GM12878 (cell line): ENCODE results near the gene SPRING1. TPM values are rescaled to one million over a fixed set of nuclear protein-coding genes. Genes with fewer than 3 reads are reported as not detected.

Source experiments
- ATAC-seq: fragments of 200-7000 bp; cut with Tn5 transposase; 3 replicates; pipeline ENCODE4 v1.9.1; 2020; ENCODE audit warnings: mild to moderate bottlenecking, moderate library complexity
- BruUV-seq: library from RNA; stranded (reverse); fragments of 400-500 nt; replicated peaks from 2 replicates; lab custom pipeline; 2021; lab: Mats Ljungman, UMichigan
- CTCF ChIA-PET: fragments of 300-600 bp; sonication (Branson Sonifier 250); formaldehyde crosslinking; extraction: SDS; loops from one replicate; lab custom pipeline; 2021; ENCODE audit warnings: inconsistent platforms; lab: Yijun Ruan, JAX
- POLR2A ChIA-PET: fragments of 350-600 bp; formaldehyde crosslinking; extraction: SDS; loops from one replicate; lab custom pipeline; 2021; ENCODE audit warnings: inconsistent platforms; lab: Charles Lee
- RAD21 ChIA-PET: fragments of 300-600 bp; sonication (Branson Sonifier 250); formaldehyde crosslinking; loops from one replicate; lab custom pipeline; 2023; ENCODE audit warnings: antibody characterized with exemption; ENCODE audit not compliant: unreplicated experiment; lab: Charles Lee
- SMC1A ChIA-PET: fragments of 300-600 bp; sonication (Branson Sonifier 250); formaldehyde crosslinking; loops from one replicate; lab custom pipeline; 2023; ENCODE audit not compliant: unreplicated experiment, uncharacterized antibody; lab: Charles Lee
- DNase-seq: peaks from one replicate; pipeline ENCODE4 v3.0.0-alpha.2; 2011; ENCODE audit warnings: low read depth, low spot score
- FAIRE-seq: peaks from 3 replicates; lab custom pipeline; 2011; peaks lifted over from hg19 to GRCh38; lab: Jason Lieb, UNC
- H2AFZ ChIP-seq: 2 replicates; pipeline ENCODE4 v1.6.0; 2011; ENCODE audit warnings: low read depth, low read length, control low read depth; ENCODE audit not compliant: control insufficient read depth
- H3K27ac ChIP-seq: 2 replicates; pipeline ENCODE4 v1.5.1; 2011; ENCODE audit warnings: control low read depth; ENCODE audit not compliant: control insufficient read depth, insufficient read depth
- H3K27me3 ChIP-seq, 2 experiments: replicated peaks in 1 of 2; 2 replicates each; pipeline versions ENCODE4 v1.6.0 to v1.6.1; 2011; ENCODE audit warnings: low read length in 1 of 2; ENCODE audit not compliant: control insufficient read depth in 2 of 2, insufficient read depth in 2 of 2
- H3K36me3 ChIP-seq, 2 experiments: 2 replicates each; pipeline ENCODE4 v1.5.1; 2011; ENCODE audit warnings: low read length in 1 of 2; ENCODE audit not compliant: control insufficient read depth in 2 of 2, insufficient read depth in 2 of 2
- H3K4me1 ChIP-seq: 2 replicates; pipeline ENCODE4 v1.6.1; 2011; ENCODE audit warnings: mild to moderate bottlenecking, low read length, moderate library complexity, mixed read lengths; ENCODE audit not compliant: control insufficient read depth, insufficient read depth
- H3K4me2 ChIP-seq: 2 replicates; pipeline ENCODE4 v1.6.0; 2011; ENCODE audit warnings: control low read depth; ENCODE audit not compliant: control insufficient read depth, insufficient read depth
- H3K4me3 ChIP-seq: fragments of 200-600 bp; sonication (generic); 2 replicates; pipeline ENCODE4 v1.5.1; 2016
- H3K79me2 ChIP-seq: 2 replicates; pipeline ENCODE4 v1.6.0; 2011; ENCODE audit warnings: low read length; ENCODE audit not compliant: control insufficient read depth, insufficient read depth
- H3K9ac ChIP-seq: 2 replicates; pipeline ENCODE4 v1.8.0; 2011; ENCODE audit warnings: low read length, control low read depth, mixed read lengths; ENCODE audit not compliant: control insufficient read depth, insufficient read depth
- H3K9me3 ChIP-seq: replicated peaks from 3 replicates; pipeline ENCODE4 v1.5.1; 2011; ENCODE audit warnings: mild to moderate bottlenecking, low read length; ENCODE audit not compliant: control insufficient read depth, insufficient read depth
- H4K20me1 ChIP-seq: 2 replicates; pipeline ENCODE4 v1.6.0; 2011; ENCODE audit not compliant: control insufficient read depth, insufficient read depth
- ATF3 ChIP-seq: IDR thresholded peaks from 2 replicates; pipeline ENCODE4 v1.6.1; 2011; ENCODE audit warnings: low read depth, mild to moderate bottlenecking, low read length, moderate library complexity, borderline replicate concordance; ENCODE audit errors: extremely low read depth
- CBX3 ChIP-seq: fragments of 200-600 bp; sonication (generic); IDR thresholded peaks from 2 replicates; pipeline ENCODE4 v1.6.1; 2016; ENCODE audit warnings: low read depth, borderline replicate concordance
- CREM ChIP-seq: IDR thresholded peaks from 2 replicates; pipeline ENCODE4 v1.6.1; 2014; ENCODE audit warnings: antibody characterized with exemption, low read depth
- FOXK2 ChIP-seq: fragments of 450-650 bp; IDR thresholded peaks from 2 replicates; pipeline ENCODE4 v1.6.1; 2017; ENCODE audit warnings: mild to moderate bottlenecking, moderate library complexity
- IRF3 ChIP-seq: fragments of 450-650 bp; IDR thresholded peaks from 2 replicates; pipeline ENCODE4 v1.6.1; 2014; ENCODE audit warnings: mild to moderate bottlenecking
- MTA3 ChIP-seq: IDR thresholded peaks from 2 replicates; pipeline ENCODE4 v1.6.1; 2012; ENCODE audit warnings: low read length, inconsistent platforms, borderline replicate concordance
- NR2F1 ChIP-seq: fragments of 450-650 bp; conservative IDR thresholded peaks from 2 replicates; pipeline ENCODE4 v1.6.1; 2017; ENCODE audit warnings: mild to moderate bottlenecking
- PAX8 ChIP-seq: fragments of 450-650 bp; IDR thresholded peaks from 2 replicates; pipeline ENCODE4 v1.6.1; 2017; ENCODE audit warnings: mild to moderate bottlenecking, moderate library complexity
- POU2F2 ChIP-seq: IDR thresholded peaks from 3 replicates; pipeline ENCODE4 v1.6.1; 2011; ENCODE audit warnings: low read depth, mild to moderate bottlenecking, low read length, borderline replicate concordance
- SIX5 ChIP-seq: IDR thresholded peaks from 2 replicates; pipeline ENCODE4 v1.6.1; 2011; ENCODE audit warnings: mild to moderate bottlenecking, low read depth, low read length, moderate library complexity; ENCODE audit not compliant: severe bottlenecking
- SP1 ChIP-seq: IDR thresholded peaks from one replicate; pipeline ENCODE4 v1.6.1; 2011; ENCODE audit warnings: low read depth, low read length
- USF2 ChIP-seq: IDR thresholded peaks from 2 replicates; pipeline ENCODE4 v1.6.1; 2011; ENCODE audit warnings: low read depth, low read length, improper control_type of control experiment, borderline replicate concordance
- ZNF207 ChIP-seq: fragments of 450-650 bp; IDR thresholded peaks from 2 replicates; pipeline ENCODE4 v1.6.1; 2014; ENCODE audit warnings: antibody characterized with exemption, mild to moderate bottlenecking, borderline replicate concordance
- ZNF24 ChIP-seq: fragments of 450-650 bp; IDR thresholded peaks from 2 replicates; pipeline ENCODE4 v1.6.1; 2017; ENCODE audit warnings: antibody characterized with exemption, mild to moderate bottlenecking
- ZNF687 ChIP-seq: fragments of 450-650 bp; IDR thresholded peaks from 2 replicates; pipeline ENCODE4 v1.6.1; 2017; ENCODE audit warnings: mild to moderate bottlenecking, moderate library complexity
- ZZZ3 ChIP-seq: IDR thresholded peaks from 2 replicates; pipeline ENCODE4 v1.6.1; 2011; ENCODE audit warnings: low read depth; ENCODE audit not compliant: control insufficient read depth, insufficient read length
- WGBS: methylation state at CpG from one replicate; pipeline ENCODE4 v1.1.6; 2016; ENCODE audit warnings: low lambda C conversion rate; ENCODE audit not compliant: insufficient replicate concordance, insufficient coverage; ENCODE audit errors: missing lambda C conversion rate; 5-methylcytosine and 5-hydroxymethylcytosine counted together
- in situ Hi-C: fragments of 300-500 bp; cut with MboI; formaldehyde crosslinking; loops from 9 replicates; pipeline ENCODE4 v1.14.3; 2018; ENCODE audit warnings: mixed read lengths
- intact Hi-C: fragments of 100-400 bp; cut with micrococcal nuclease; formaldehyde crosslinking; loops from one replicate; pipeline ENCODE4 v1.14.2; 2022; ENCODE audit not compliant: unreplicated experiment
- polyA plus RNA-seq, 11 experiments: library from polyadenylated mRNA; depleted of rRNA in 4 of 11; unstranded in 6 of 11; stranded (reverse) in 5 of 11; fragments of >200 nt; fragmentation: Nextera tagmentation in 4 of 11; fragmentation: Illumina TruSeq in 1 of 11; extraction: Ambion mirVana in 4 of 11; extraction: Trizol in 1 of 11; gene quantifications; 1 replicate in 1 of 11; 2 replicates in 10 of 11; pipeline versions ENCODE4 v1.2.1 to v1.2.3, GENCODE V29; 2011 to 2016; ENCODE audit warnings: inconsistent platforms in 2 of 11, missing spikeins in 2 of 11, low read depth in 1 of 11
- total RNA-seq, 4 experiments: library from RNA; depleted of rRNA in 3 of 4; stranded (reverse); fragments of >200 nt in 3 of 4; fragmentation: Illumina TruSeq in 1 of 4; extraction: Trizol in 1 of 4; gene quantifications; 2 replicates each; pipeline versions ENCODE4 v1.2.1 to v1.2.3, GENCODE V29; 2013 to 2021

Gene SPRING1
- total and polyA plus RNA-seq, 10 of the 15 experiments (the other 5 are each of a cell fraction or from before 2014, with no cell fraction given), result 2.5 to 25.7 (median 14.3) TPM

GRCh38 chr12:116695464-116695725 is 42.5 kb downstream of the SPRING1 start:
- ChIA-PET SMC1A (no interaction called here), CTCF (no interaction called here), POLR2A (no interaction called here), RAD21 (no interaction called here)
- BruUV-seq, result no TSS peak
- FAIRE-seq (no peak), DNase-seq (no peak), ATAC-seq (0 out of 3 replicates have a peak, but pooled peaks have one; percentile 26)
- H3K9me3 ChIP-seq, result no peaks in the 10 kb centered on the region
- no peak overlapping the region for H3K27ac ChIP-seq
- in situ Hi-C loops (no loop called here), intact Hi-C loops (loop anchor here (5.0 kb wide), 5 partner anchors 73 to 553 kb away; partner anchors contain the start of gene MED13L)
- H2AFZ ChIP-seq, result no peak overlapping the region
- H3K9ac ChIP-seq, result no peak overlapping the region
- H3K4me2 ChIP-seq, result no peak overlapping the region
- peaks cover 13% of the 10 kb centered on the region for H3K4me1 ChIP-seq
- H4K20me1 ChIP-seq, result no peaks in the 10 kb centered on the region
- no peak overlapping the region for H3K4me3 ChIP-seq
- WGBS, result 18% methylated on average over 2 of the region's 3 CpGs
- no peaks in the 10 kb centered on the region for H3K79me2 ChIP-seq
- peaks cover 6 to 16% of the 10 kb centered on the region in 2 experiments; a peak in 3 of 4 replicates for H3K27me3 ChIP-seq
- H3K36me3 ChIP-seq, result no peaks in the 10 kb centered on the region
- TF ChIP-seq CBX3, result no peak
- TF ChIP-seq ZNF24, result no peak
- no peak for TF ChIP-seq ZNF687
- no peak for TF ChIP-seq NR2F1
- TF ChIP-seq ZNF207, result no peak
- TF ChIP-seq PAX8, result no peak
- no peak for TF ChIP-seq ZZZ3
- TF ChIP-seq SP1, result no peak
- no peak for TF ChIP-seq SIX5
- TF ChIP-seq CREM, result no peak
- no peak for TF ChIP-seq IRF3
- no peak for TF ChIP-seq POU2F2
- no peak for TF ChIP-seq MTA3
- TF ChIP-seq USF2, result no peak
- TF ChIP-seq ATF3, result no peak
- no peak for TF ChIP-seq FOXK2
